HG03175 (cell line): ENCODE measurements around the gene MROH2A.

Experiments used
- ATAC-seq: cut with Tn5 transposase; IDR thresholded peaks from one replicate; pipeline ENCODE4 v1.9.1; 2021; ENCODE audit warnings: mild to moderate bottlenecking, moderate library complexity; ENCODE audit not compliant: unreplicated experiment

The MROH2A gene

GRCh38 chr2:233818639-233819621 is 40.8 kb downstream of the MROH2A start:
- ATAC-seq, result no peak

- no peak for ATAC-seq
These were observed 42.0 kb downstream of the MROH2A start for GRCh38 chr2:233819884-233820773.

- no peak for ATAC-seq
These were observed 42.6 kb downstream of the MROH2A start for GRCh38 chr2:233820774-233821105.

- no peak for ATAC-seq
These were observed 43.1 kb downstream of the MROH2A start for GRCh38 chr2:233821196-233821595.

GRCh38 chr2:233821709-233822100 is 43.6 kb downstream of the MROH2A start:
- ATAC-seq, result no peak

- ATAC-seq, result no peak
These were observed 44.1 kb downstream of the MROH2A start for GRCh38 chr2:233822101-233822771.

GRCh38 chr2:233822781-233823730 is 44.9 kb downstream of the MROH2A start:
- ATAC-seq, result no peak

GRCh38 chr2:233823731-233824121 is 45.6 kb downstream of the MROH2A start:
- ATAC-seq, result no peak

GRCh38 chr2:233824373-233824772 is 46.2 kb downstream of the MROH2A start:
- ATAC-seq, result no peak

- no peak for ATAC-seq
These were observed 50.5 kb downstream of the MROH2A start for GRCh38 chr2:233828546-233829192.

- no peak for ATAC-seq
These were observed 51.3 kb downstream of the MROH2A start for GRCh38 chr2:233829193-233830110.

GRCh38 chr2:233830111-233830802 is 52.1 kb downstream of the MROH2A start:
- ATAC-seq, result no peak

- ATAC-seq, result no peak
These were observed 53.0 kb downstream of the MROH2A start for GRCh38 chr2:233831011-233831721.

GRCh38 chr2:233831861-233832260 is 53.7 kb downstream of the MROH2A start:
- no peak for ATAC-seq

- ATAC-seq, result no peak
These were observed 54.3 kb downstream of the MROH2A start for GRCh38 chr2:233832414-233832813.

- ATAC-seq, result no peak
These were observed 54.8 kb downstream of the MROH2A start for GRCh38 chr2:233832869-233833311.

- no peak for ATAC-seq
These were observed 55.2 kb downstream of the MROH2A start for GRCh38 chr2:233833345-233833744.
